Urothelium cell line (cell line): Measurements from ENCODE around the gene NKX2-8.
"Not testable (repeated sequence)": the region's sequence is repeated elsewhere in the genome, so short reads cannot be mapped to it uniquely, and the experiment has no call there.

Experiments
- DNase-seq: peaks from one replicate; pipeline ENCODE4 v3.0.0; 2011; ENCODE audit warnings: low spot score, mixed read lengths
- FAIRE-seq: peaks from 2 replicates; lab custom pipeline; 2011; peaks lifted over from hg19 to GRCh38; lab: Jason Lieb, UNC

NKX2-8 gene

DNA sequence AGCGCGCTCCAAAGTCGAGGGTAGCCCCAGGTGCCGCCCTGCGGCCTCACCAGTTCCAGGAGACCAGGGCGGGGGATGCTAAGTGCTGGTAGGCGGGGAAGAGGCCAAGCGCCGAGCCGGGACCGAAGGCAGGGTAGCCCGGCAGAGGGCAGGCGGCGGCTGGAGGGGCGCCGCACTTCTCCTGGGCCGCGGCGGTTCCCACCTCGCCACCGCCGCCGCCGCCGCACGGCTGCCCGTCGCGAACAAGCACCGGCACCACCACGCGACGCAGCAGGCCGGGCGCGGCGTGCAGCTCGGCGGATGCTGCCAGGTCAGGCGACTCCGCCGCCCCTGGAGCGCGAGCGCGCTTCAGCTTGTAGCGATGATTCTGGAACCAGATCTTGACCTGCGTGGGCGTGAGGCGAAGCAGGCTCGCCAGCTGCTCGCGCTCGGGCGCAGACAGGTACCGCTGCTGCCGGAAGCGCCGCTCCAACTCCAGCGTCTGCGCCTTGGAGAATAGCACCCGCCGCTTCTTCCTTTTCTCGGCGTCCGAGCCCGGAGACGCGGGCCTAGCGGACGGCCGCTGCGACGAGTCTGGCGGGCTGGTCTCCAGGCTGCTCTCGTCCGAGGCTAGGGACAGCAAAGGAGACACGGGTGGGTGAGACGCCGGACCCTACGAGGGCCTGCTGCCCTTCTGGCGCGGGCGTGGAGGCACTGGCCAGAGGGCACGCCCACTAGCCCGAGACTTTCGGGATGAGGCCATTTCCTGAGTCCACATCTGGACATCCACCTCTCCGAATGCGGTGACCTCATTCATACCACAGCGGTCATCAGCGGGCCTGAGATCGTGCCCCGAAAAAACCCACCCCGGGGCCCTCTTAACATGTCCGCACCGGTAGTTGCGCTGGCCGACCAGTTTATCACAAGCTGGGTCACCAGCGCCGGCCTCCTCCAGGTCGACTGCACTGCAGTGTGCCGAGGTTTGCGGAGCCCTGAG, 1.3 kb downstream of the NKX2-8 start:
- DNase-seq (no peak), FAIRE-seq (no peak)

DNA sequence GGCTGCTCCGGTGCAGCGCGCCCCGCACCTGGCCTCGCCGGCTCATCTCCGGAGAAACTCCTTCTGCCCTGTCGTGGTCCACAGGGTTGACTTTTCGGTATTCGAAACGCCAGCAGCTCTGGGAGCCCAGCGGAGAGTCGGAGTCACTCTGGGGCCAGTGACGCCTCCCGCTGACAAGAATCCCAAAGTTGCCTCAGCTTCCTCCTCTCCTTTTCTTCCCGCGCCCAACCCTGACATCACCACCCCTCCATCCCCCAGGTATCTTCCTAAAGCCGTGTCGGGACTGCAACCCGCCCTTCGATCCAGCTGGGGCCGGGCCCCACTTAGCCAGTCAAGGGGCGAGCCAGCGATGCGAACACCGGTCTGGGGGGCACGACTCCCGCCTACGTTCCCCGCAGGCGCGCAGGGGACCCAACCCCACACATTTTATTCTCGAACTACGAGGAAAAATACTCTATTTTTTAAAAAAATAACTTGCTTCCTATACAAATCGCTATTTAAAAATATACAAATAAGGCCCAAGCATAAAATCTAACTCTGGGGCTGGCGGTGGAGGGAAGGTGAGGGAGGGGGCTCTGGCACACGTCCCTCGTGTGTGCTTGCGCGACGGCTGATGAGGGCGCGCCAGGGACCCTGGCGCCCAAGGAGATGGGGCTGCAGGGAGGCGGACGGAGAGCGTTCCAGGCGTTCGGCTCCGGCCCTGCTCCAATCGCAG, 2.1 kb downstream of the NKX2-8 start:
- DNase-seq = no peak
- FAIRE-seq = no peak

DNA sequence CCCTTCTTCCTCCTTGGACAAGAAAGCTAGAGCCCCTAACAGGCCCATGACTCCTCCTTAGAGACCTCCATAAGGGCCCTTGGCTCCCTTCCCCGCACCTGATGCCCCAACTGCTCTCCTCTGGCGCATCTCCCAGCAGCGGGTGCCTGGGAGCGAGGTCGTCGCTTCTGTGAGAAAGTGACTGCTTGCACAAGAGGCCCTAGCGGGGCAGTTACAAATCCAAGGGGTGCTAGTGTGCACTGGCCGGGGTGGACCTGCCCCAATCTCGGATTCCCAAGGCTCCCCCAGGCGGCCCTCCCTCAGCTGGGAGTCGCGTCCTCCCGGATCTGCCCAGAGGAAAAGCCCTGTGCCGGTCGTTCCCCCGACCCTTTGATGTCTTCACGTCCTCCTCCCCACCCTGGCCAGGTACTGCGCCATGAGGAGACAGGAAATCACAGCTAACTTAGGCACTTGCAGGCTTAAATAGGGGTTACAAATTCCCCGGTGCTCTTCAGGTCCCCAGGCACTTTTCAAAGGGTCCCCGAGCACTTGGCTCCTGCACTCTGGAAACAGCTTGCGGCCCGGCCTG, 2.8 kb downstream of the NKX2-8 start:
- DNase-seq (no peak), FAIRE-seq (no peak)

DNA sequence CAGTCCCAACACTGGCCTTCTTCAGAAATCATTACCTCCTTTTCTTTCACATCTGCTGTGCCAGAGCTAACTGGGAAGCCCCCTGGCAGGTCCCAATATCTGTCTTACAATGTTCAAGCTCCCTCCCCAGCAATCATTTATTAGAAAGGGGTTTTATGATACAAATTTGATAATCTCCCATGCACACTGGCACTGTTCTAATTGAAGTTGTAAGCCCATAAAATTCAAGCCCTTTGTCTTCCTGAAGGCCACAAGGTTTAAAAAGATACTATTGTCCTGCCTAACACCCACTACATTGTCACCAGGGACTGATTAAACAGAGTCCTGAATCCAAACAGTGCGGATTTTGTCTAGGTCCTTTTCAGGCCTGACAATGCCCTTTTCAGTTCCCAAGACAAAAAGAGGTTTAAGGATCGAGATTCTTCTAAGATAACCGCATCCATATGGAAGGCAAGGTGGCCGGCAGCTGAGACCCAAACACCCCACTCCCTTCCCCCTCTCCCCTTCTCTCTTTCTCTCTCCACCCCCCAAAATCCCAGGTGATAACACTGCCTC, 3.3 kb downstream of the NKX2-8 start:
- FAIRE-seq (no peak), DNase-seq (no peak)

DNA sequence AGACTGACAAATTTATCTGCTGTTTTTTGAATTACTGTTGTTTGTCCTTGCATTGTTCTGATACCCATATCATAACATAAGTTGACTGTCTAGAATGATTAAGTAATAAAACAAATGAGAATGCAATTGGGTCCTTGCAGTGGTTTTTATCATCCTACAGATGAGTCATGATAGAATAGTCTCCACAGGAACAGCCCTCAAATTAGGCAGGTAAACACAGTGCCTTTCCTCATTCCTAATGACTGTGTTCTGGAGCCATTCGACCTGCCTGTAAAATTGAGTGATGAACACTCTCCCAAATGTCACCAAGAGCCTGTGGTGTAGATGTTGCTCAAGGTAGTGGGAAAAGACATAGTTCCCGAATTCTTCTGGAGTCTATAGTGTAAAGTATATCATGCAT, 12.3 kb downstream of the NKX2-8 start:
- DNase-seq = no peak
- no peak for FAIRE-seq

DNA sequence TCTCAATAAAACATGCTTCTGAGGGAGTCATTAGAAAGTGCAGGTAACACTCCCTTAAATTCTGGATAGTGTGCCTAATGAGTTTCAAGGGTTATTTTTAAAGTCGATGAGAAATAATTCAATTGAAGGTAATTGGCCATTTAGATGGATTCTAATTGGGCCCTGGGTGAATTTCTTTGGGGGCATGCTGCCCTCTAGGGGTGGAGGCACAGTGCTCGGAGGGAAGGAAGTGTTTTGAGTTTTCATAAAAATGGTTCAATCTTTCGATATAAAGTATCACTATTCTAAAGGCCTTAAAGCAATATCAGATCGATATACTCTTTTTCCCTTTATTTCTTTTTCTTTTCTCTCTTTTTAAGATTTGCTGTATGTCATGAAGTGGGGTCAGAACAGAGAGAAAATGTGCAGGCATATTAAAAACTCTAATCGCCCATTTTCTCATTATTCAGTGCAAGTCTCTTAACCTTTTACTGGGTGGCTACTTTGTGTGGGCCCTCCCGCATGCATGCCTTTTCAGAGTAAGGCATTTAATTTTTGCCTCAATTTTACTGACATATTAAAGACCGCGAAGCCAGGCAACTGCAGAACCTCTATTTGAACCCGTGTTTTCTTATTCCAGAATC, 25.5 kb downstream of the NKX2-8 start:
- peak; percentile 64 for DNase-seq
- no peak for FAIRE-seq

DNA sequence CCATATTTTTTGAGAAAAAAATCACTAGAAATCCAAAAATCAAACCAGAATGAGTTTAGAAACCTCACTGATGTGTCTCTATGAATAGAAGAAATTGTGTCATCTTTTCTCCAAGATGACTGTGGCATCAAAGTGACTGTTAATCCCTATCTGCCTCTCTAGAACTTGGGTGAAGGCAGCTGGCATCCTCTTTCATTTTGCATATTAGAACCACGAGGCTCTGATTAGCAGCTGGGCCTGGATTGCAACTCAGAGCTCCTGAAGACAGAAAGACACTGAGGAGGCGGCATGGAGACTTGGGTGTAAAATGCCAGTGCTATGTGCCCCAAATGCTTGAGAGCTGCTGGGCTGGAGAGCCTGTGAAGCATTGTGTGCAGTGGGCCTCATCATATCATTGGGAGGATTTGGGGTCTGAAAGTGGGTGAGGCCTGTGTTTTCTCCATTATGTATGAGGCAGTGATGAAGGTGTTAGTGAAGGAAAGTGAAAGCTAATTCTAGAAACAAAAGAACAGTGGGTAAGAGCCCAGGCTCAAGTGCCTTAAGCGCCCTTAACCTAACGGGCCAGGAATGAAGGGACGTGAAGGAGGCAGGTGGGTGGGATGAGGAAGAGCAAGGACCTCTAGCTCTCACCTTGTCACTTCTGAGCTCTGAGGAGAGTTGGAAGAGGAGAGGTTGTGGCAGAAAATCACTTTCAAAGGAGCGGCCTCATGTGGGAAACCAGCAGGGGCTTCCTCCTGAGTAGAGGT, 26.2 kb downstream of the NKX2-8 start:
- no peak for FAIRE-seq
- no peak for DNase-seq

DNA sequence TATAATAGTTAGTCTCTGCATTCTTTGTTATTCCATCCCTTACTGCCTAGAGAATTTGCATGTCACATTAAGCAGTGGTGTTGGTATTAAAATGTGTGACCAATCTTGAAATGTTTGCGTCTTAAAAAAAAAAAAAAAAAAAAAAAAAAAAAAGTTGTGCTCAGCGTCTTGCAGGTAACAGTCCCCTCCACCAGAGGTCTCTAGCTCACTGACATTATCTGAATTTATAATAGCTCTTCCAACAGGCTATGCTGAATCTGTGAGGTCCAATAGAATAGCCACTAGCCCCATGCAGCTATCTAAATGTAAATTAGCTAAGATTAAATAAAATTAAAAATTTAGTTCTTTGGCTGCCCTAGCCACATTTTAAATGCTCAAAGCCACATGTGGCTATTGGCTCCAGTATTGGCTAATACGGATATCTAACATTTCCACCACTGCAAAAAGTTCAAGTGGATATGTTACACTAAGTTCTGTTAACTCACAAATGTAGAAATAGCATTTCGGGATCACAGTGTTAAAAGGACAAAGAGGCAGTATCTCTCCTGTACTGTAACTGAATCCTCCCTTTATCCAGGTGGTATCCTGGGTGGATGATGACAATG, 28.7 kb downstream of the NKX2-8 start:
- no peak for FAIRE-seq

DNA sequence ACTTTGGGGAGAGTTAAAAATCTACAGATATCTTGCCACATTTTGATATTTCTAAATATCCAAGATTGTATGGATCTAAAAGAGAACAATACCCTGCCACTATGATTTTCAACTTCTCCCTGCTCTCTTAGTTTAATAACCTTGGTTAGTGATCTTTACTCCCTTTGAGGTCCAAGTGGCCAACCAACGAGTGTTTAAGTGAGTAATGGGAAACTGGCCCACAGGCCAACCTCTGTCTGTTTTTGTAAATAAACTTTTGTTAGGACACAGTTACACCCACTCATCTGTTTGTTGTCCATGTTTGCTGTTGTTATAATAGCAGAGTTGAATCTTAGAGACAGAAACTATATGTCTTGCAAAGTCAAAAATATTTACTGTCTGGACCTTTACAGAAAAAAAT, 31.5 kb downstream of the NKX2-8 start:
- DNase-seq = no peak
- no peak for FAIRE-seq

More for the DNA sequence above, 28.7 kb downstream of the NKX2-8 start:
- peak; percentile 54 for DNase-seq

DNA sequence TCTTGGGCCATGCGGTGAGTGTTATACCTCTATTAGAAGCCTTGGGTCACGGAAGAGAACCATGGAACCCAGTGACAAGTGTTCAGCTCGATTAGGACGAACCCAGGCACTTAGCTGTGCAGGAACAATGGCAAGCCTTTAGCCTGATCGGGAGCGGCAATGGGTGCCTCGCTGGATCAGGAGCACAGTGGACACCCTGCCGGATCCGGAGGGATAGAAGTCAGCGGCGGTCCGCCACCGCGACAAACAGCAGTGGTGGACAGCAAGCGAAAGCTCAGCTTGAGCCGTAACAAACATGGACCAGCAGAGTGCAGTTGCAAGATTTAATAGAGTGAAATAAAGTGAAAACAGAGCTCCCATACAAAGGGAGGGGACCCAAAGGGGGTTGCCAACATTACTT, 38.1 kb downstream of the NKX2-8 start:
- FAIRE-seq, DNase-seq: not testable (repeated sequence)

DNA sequence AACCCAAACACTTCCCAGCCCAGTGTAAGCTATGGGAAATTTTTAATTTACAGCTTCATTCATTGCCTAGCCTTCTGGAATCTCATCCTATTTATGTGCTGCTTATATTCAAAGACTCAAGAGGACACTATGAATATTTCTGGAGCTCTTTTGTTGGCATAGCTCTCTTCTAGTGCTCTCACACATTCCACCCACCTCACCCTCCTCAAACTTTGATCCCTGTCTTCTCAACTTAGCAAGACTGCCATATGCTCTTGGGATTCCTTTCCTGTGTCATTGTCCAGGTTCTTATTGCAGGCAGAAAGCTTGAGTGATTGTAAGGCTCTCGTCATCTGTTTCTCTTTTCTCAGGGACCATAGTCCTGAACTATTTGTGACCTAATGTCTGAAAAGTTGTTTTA, 44.4 kb downstream of the NKX2-8 start:
- DNase-seq (no peak), FAIRE-seq (no peak)
